Mesendoderm (in vitro differentiated cells): ENCODE measurements around the gene ENDOV.

Experiments used
- DNase-seq: peaks from one replicate; pipeline ENCODE4 v3.0.0; 2013
- H2AK5ac ChIP-seq: 2 replicates; pipeline ENCODE4 v1.6.1; 2013; ENCODE audit warnings: low read length, inconsistent platforms
- H2BK120ac ChIP-seq: 2 replicates; pipeline ENCODE4 v1.6.1; 2013; ENCODE audit warnings: low read depth, mild to moderate bottlenecking, low read length, moderate library complexity, mixed read lengths
- H2BK15ac ChIP-seq: replicated peaks from 2 replicates; pipeline ENCODE4 v1.6.1; 2013; ENCODE audit warnings: low read depth, mild to moderate bottlenecking, moderate library complexity
- H2BK5ac ChIP-seq: 2 replicates; pipeline ENCODE4 v1.6.1; 2013; ENCODE audit warnings: low read length, inconsistent platforms
- H3K18ac ChIP-seq: 2 replicates; pipeline ENCODE4 v1.6.1; 2013; ENCODE audit warnings: mild to moderate bottlenecking, low read length, mixed read lengths
- H3K23ac ChIP-seq: one replicate; pipeline ENCODE4 v1.6.1; 2013; ENCODE audit warnings: low read length
- H3K27ac ChIP-seq: 2 replicates; pipeline ENCODE4 v1.5.1; 2013; ENCODE audit warnings: low read depth, mild to moderate bottlenecking, inconsistent platforms, low read length, moderate library complexity
- H3K27me3 ChIP-seq: 2 replicates; pipeline ENCODE4 v1.6.1; 2013; ENCODE audit warnings: low read length, control low read depth, mild to moderate bottlenecking, inconsistent platforms; ENCODE audit not compliant: insufficient read depth, poor library complexity
- H3K36me3 ChIP-seq: 2 replicates; pipeline ENCODE4 v1.6.1; 2013; ENCODE audit warnings: low read length, inconsistent platforms; ENCODE audit not compliant: control insufficient read depth, insufficient read depth
- H3K4ac ChIP-seq: one replicate; pipeline ENCODE4 v1.6.1; 2013; ENCODE audit warnings: low read depth, mild to moderate bottlenecking, low read length, moderate library complexity
- H3K4me1 ChIP-seq: 2 replicates; pipeline ENCODE4 v1.6.1; 2013; ENCODE audit warnings: low read depth, low read length, inconsistent platforms; ENCODE audit not compliant: control insufficient read depth
- H3K4me2 ChIP-seq: 2 replicates; pipeline ENCODE4 v1.6.1; 2013; ENCODE audit warnings: low read length
- H3K4me3 ChIP-seq: 2 replicates; pipeline ENCODE4 v1.5.1; 2013; ENCODE audit warnings: mild to moderate bottlenecking, low read length
- H3K56ac ChIP-seq: one replicate; pipeline ENCODE4 v1.6.1; 2013; ENCODE audit warnings: low read length
- H3K79me1 ChIP-seq: 2 replicates; pipeline ENCODE4 v1.6.1; 2013; ENCODE audit warnings: low read length, inconsistent platforms
- H3K79me2 ChIP-seq: 2 replicates; pipeline ENCODE4 v1.6.1; 2013; ENCODE audit warnings: mild to moderate bottlenecking, low read length; ENCODE audit not compliant: control insufficient read depth, insufficient read depth
- H3K9ac ChIP-seq: 2 replicates; pipeline ENCODE4 v1.6.1; 2013; ENCODE audit warnings: low read length, inconsistent platforms
- H4K5ac ChIP-seq: one replicate; pipeline ENCODE4 v1.6.1; 2013; ENCODE audit warnings: low read length
- H4K8ac ChIP-seq: one replicate; pipeline ENCODE4 v1.6.1; 2013; ENCODE audit warnings: low read depth, mild to moderate bottlenecking, control low read depth, low read length, moderate library complexity
- WGBS: extraction: QIAGEN DNeasy Blood & Tissue Kit; methylation state at CpG from one replicate; pipeline ENCODE4 v1.1.7; 2013; ENCODE audit warnings: low lambda C conversion rate, missing lambda C conversion rate; ENCODE audit not compliant: insufficient coverage; ENCODE audit errors: extremely low coverage; 5-methylcytosine and 5-hydroxymethylcytosine counted together

Gene ENDOV

DNA sequence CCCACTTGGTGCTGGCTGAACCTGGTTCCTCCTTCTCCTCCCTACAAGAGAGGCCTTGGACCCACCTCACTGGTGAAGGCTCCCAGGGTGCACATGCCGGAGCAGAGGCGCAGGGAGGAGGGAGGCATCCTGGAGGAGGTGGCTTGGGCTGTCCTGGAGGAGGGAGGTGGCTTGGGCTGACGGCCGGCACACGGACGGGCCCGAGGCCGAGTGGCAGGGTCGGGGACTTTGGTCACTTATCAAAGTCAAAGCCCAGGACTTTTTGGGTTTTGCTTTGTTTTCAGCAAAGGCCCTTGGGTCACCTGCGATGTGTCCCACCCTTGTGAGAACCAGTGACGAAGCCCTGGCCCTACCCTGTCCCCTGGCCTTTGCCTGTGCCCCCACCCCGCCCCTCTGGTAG lies 28.5 kb downstream of the ENDOV start:
- no peaks in the 10 kb centered on the region for H3K36me3 ChIP-seq
- H3K9ac ChIP-seq: no peak overlapping the region
- WGBS: no CpG with 5 or more reads among the region's 12 CpGs
- H3K79me1 ChIP-seq: no peaks in the 10 kb centered on the region
- H3K27me3 ChIP-seq: no peaks in the 10 kb centered on the region
- no peak overlapping the region for H2BK15ac ChIP-seq
- no peaks in the 10 kb centered on the region for H3K79me2 ChIP-seq
- no peaks in the 10 kb centered on the region for H3K4me1 ChIP-seq
- no peak overlapping the region for H3K4me3 ChIP-seq
- no peak for DNase-seq
- H2BK120ac ChIP-seq: no peak overlapping the region
- H3K18ac ChIP-seq: no peak overlapping the region
- no peak overlapping the region for H4K5ac ChIP-seq
- no peak overlapping the region for H2BK5ac ChIP-seq
- H4K8ac ChIP-seq: no peak overlapping the region
- no peak overlapping the region for H3K4me2 ChIP-seq
- no peak overlapping the region for H3K23ac ChIP-seq
- H3K56ac ChIP-seq: no peak overlapping the region
- no peak overlapping the region for H2AK5ac ChIP-seq
- H3K4ac ChIP-seq: no peak overlapping the region
- H3K27ac ChIP-seq: no peak overlapping the region

DNA sequence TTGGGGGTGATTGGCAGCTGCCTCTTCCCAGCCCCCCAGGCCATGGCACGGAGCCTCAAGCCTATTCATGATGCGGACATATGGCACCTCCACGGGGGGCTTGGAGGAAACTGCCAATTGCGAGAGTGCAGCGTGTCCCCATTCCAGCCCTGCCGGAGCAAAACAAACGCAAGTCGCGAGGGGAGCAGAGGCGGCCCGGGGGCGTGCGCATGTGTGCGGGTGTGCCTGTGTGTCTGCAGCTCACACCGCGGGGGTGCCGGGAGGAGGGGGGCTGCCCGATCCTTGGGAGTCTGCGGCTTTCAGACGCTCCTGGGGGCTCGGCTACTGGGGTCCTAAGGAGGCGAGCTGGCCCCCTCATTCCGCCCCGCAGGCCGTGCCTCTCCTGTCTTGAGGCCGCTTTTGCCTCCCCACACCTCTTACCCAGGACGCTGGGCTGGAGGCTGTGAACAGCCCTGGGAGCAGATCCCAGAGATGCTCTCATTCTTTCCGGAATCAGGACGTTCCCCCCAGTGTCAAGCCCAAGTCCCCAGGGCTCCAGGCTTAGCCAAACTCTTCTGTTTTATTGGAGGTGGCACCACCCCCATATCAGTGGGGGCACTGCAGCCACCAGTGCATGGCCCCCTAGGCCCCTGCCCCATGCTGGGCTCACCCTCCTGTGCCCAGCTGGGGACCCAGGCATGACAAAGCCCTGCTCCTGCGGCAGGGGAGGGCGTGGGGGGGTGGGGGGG lies 29.1 kb downstream of the ENDOV start:
- H2BK15ac ChIP-seq: no peak overlapping the region
- no peak overlapping the region for H2AK5ac ChIP-seq
- no peak overlapping the region for H4K5ac ChIP-seq
- no peaks in the 10 kb centered on the region for H3K36me3 ChIP-seq
- no peaks in the 10 kb centered on the region for H3K79me1 ChIP-seq
- H3K27me3 ChIP-seq: no peaks in the 10 kb centered on the region
- no peak overlapping the region for H3K27ac ChIP-seq
- no peak overlapping the region for H3K4me2 ChIP-seq
- H3K79me2 ChIP-seq: no peaks in the 10 kb centered on the region
- H2BK120ac ChIP-seq: no peak overlapping the region
- no peak overlapping the region for H2BK5ac ChIP-seq
- DNase-seq: peak; percentile 30
- no peak overlapping the region for H3K9ac ChIP-seq
- no peak overlapping the region for H3K18ac ChIP-seq
- H3K4me1 ChIP-seq: no peaks in the 10 kb centered on the region
- WGBS: no CpG with 5 or more reads among the region's 31 CpGs
- no peak overlapping the region for H3K4ac ChIP-seq
- H4K8ac ChIP-seq: no peak overlapping the region
- H3K56ac ChIP-seq: no peak overlapping the region
- H3K4me3 ChIP-seq: no peak overlapping the region
- H3K23ac ChIP-seq: no peak overlapping the region

DNA sequence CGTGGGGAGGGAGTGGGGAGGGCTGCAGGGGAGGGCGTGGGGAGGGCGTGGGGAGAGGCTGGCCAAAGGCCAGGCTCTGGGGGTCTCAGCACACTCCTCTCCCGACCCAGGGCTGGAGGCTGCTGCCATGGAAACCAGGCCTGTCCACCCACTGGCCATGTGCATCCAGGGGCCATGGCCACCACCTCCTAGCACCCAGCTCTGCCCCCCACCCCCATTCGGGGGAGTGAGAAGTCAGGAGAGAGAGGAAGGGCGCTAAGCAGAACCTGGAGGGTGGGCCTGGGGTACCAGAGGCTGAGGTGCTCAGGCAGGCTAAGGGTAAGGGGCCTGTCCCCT lies 29.6 kb downstream of the ENDOV start:
- H3K79me1 ChIP-seq: no peaks in the 10 kb centered on the region
- no peak overlapping the region for H3K27ac ChIP-seq
- H2AK5ac ChIP-seq: no peak overlapping the region
- no peak overlapping the region for H3K56ac ChIP-seq
- no peaks in the 10 kb centered on the region for H3K4me1 ChIP-seq
- H2BK120ac ChIP-seq: no peak overlapping the region
- H3K4me3 ChIP-seq: no peak overlapping the region
- no peak overlapping the region for H3K4me2 ChIP-seq
- H3K4ac ChIP-seq: no peak overlapping the region
- no peak overlapping the region for H2BK15ac ChIP-seq
- no peak overlapping the region for H4K8ac ChIP-seq
- DNase-seq: no peak
- H3K36me3 ChIP-seq: no peaks in the 10 kb centered on the region
- no peak overlapping the region for H3K18ac ChIP-seq
- H3K23ac ChIP-seq: no peak overlapping the region
- no peak overlapping the region for H2BK5ac ChIP-seq
- no peak overlapping the region for H3K9ac ChIP-seq
- H3K27me3 ChIP-seq: no peaks in the 10 kb centered on the region
- H4K5ac ChIP-seq: no peak overlapping the region
- no peaks in the 10 kb centered on the region for H3K79me2 ChIP-seq
- no CpG with 5 or more reads among the region's 6 CpGs for WGBS

DNA sequence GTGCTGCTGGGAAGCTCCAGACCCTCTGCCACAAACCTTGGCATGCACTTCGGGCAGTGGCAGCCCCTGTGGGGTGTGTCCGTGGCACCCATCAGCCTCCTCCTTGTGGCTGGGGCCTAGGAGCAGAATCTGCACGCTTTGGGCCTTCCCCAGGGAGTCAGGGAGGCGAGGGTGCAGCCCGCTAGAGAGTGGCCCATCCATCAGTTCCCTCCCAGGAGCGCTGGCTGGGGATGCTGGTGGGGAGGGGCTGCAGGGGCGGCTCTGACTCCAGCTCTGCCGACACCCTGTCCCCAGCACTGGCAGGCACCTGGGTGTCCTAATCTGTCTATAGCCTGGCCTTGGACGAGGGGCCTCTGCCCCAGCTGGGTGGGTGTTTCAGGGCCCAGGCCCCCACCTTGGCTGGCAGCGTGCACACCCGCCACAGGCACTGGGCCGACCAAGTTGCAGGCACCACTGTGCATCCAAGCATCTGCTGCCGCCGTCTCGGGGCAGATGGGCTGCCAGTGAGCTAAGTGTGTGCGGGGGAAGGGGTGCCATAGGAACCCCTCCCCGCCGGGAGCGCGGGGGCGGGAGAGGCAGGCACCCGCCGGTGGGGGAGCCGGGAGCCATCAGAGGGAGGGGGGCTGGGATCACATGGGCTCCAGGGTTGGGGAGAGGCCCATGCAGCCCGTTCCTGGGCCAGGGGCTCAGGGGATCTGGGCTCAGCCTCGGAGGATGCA lies 30.2 kb downstream of the ENDOV start:
- DNase-seq: no peak
- Histone ChIP-seq H3K4me2 (no peak overlapping the region), H3K79me1 (no peaks in the 10 kb centered on the region), H3K27me3 (no peaks in the 10 kb centered on the region), H3K4me1 (no peaks in the 10 kb centered on the region), H2BK120ac (no peak overlapping the region), H3K4me3 (no peak overlapping the region), H2BK15ac (no peak overlapping the region), H3K4ac (no peak overlapping the region), H3K23ac (no peak overlapping the region), H3K36me3 (no peaks in the 10 kb centered on the region), H3K79me2 (no peaks in the 10 kb centered on the region), H4K5ac (no peak overlapping the region), H2BK5ac (no peak overlapping the region), H4K8ac (no peak overlapping the region), H3K18ac (no peak overlapping the region), H2AK5ac (no peak overlapping the region), H3K27ac (no peak overlapping the region), H3K9ac (no peak overlapping the region), H3K56ac (no peak overlapping the region)
- WGBS: no CpG with 5 or more reads among the region's 26 CpGs

DNA sequence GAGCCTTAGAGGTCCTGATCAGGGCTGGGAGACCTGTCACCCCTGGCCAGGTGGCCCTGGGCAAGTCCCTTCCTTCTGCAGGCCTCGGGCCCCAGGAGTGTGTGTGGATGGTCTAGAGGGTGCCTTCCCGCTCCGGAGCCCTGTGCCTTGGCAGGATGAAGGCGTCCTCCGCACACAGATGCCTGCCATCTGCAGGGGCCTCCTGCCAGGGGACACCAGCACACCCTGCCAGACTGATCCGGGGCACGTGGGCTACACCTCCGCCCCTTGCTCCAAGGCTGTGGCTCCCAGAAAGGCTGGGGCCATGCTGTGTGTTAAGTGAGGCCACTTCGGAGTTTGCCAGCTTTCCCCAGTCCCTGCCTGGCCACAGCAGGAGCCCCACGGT lies 30.8 kb downstream of the ENDOV start:
- no peaks in the 10 kb centered on the region for H3K4me1 ChIP-seq
- no peak overlapping the region for H2BK120ac ChIP-seq
- no peaks in the 10 kb centered on the region for H3K36me3 ChIP-seq
- no peaks in the 10 kb centered on the region for H3K79me2 ChIP-seq
- H2BK15ac ChIP-seq: no peak overlapping the region
- H3K56ac ChIP-seq: no peak overlapping the region
- H3K23ac ChIP-seq: no peak overlapping the region
- no peak overlapping the region for H3K9ac ChIP-seq
- no peak overlapping the region for H4K8ac ChIP-seq
- no peak overlapping the region for H3K4ac ChIP-seq
- no peaks in the 10 kb centered on the region for H3K79me1 ChIP-seq
- H4K5ac ChIP-seq: no peak overlapping the region
- H2BK5ac ChIP-seq: no peak overlapping the region
- H3K27me3 ChIP-seq: no peaks in the 10 kb centered on the region
- no peak overlapping the region for H2AK5ac ChIP-seq
- no peak overlapping the region for H3K18ac ChIP-seq
- no peak overlapping the region for H3K4me2 ChIP-seq
- no peak for DNase-seq
- no peak overlapping the region for H3K4me3 ChIP-seq
- H3K27ac ChIP-seq: no peak overlapping the region
- no CpG with 5 or more reads among the region's 10 CpGs for WGBS
